GM19351 (cell line): ENCODE data around the gene LRRN4CL.
"Not testable (repeated sequence)": the region's sequence is repeated elsewhere in the genome, so short reads cannot be mapped to it uniquely, and the experiment has no call there.

ENCODE experiments used
- ATAC-seq: cut with Tn5 transposase; IDR thresholded peaks from one replicate; pipeline ENCODE4 v1.9.1; 2021; ENCODE audit warnings: mild to moderate bottlenecking, moderate library complexity; ENCODE audit not compliant: unreplicated experiment

Gene LRRN4CL

DNA sequence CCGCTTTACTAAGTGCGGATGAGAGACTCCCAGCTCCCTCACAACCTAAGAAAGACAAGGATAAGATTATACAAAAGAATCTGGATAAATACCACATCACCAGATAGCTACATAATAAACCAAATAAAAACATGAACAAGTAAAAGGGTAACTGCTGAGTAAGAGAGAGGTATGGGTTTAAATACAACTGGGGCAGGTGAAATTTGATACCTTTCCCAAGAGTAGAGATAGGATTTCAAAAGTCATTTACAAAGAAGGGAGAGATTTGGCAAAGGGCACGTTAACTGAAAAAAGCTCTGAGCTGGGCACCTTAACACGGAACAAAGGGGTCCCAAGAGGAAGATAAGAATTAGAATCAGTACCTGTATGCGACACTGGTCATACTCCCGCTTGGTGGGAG lies 12.2 kb downstream of the LRRN4CL start:
- no peak for ATAC-seq

DNA sequence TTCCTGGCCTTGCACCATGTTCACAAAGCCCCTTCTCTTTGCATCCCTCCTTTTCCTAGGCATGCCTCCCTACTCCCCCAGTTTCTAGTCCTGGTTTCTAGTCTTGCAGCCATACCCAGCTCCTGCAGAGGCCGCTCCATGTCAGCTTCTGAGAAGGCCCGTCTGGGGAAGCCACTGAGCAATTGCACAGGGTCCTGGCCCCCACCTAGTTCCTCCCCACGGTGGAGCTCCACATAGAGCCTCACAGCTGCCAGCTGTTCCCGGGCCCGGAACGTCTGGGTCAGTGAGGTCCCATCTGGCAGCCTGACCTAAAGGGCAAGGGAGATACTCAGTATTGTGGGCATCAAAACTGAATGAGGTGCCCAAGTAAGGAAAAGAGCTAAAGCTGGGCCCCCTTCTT lies 12.6 kb downstream of the LRRN4CL start:
- ATAC-seq, result no peak

DNA sequence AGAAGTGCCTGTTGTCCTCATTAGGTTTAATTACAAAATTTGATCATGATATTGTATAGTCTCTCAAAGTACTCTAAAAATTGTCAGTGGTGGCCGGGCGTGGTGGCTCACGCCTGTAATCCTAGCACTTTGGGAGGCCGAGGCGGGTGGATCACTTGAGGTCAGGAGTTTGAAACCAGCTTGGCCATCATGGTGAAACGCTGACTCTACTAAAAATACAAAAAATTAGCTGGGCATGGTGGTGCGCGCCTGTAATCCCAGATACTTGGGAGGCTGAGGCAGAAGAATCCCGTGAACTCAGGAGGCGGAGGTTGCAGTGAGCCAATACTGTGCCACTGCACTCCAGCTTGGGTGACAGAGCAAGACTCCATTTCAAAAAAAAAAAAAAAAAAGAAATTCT lies 13.9 kb downstream of the LRRN4CL start:
- ATAC-seq, result not testable (repeated sequence)

DNA sequence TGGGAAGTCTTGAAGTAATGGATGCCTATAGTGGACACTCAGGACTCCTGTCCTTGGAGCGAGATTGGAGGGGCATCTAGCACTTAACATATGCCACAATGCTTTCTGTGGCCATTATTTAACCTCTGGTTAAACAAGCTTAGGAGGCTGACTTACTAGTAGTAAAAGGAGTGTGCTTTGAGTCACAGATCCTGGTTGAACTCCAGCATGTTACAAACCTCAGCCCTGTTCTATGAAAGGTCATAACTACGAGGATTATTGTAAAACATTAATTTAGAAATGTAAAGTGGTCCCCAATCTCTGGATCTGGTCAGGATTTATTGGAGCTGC lies 16.2 kb downstream of the LRRN4CL start:
- ATAC-seq, result no peak

DNA sequence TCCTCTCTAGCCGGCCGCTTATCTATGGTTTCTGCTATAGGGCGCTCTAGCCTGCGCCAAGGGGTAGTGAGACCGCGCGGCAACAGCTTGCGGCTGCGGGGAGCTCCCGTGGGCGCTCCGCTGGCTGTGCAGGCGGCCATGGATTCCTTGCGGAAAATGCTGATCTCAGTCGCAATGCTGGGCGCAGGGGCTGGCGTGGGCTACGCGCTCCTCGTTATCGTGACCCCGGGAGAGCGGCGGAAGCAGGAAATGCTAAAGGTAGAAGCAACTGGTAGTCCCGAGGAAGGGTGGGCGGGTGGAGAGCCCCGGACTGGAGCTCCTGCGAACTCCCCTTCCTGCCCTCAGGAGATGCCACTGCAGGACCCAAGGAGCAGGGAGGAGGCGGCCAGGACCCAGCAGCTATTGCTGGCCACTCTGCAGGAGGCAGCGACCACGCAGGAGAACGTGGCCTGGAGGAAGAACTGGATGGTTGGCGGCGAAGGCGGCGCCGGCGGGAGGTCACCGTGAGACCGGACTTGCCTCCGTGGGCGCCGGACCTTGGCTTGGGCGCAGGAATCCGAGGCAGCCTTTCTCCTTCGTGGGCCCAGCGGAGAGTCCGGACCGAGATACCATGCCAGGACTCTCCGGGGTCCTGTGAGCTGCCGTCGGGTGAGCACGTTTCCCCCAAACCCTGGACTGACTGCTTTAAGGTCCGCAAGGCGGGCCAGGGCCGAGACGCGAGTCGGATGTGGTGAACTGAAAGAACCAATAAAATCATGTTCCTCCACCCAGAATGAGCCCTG lies 17.5 kb downstream of the LRRN4CL start, which contains the start of the genes LBHD1 and UQCC3:
Gene LBHD1, minus strand, starts transcription at position 660 of the 782 bp plus-strand sequence. CDS start 2,236 bp downstream, outside the sequence.
Gene UQCC3, plus strand, starts transcription at position 66 of the 782 bp plus-strand sequence. Its CDS starts 73 bp downstream, at position 139.
- ATAC-seq, result peak; percentile 75

DNA sequence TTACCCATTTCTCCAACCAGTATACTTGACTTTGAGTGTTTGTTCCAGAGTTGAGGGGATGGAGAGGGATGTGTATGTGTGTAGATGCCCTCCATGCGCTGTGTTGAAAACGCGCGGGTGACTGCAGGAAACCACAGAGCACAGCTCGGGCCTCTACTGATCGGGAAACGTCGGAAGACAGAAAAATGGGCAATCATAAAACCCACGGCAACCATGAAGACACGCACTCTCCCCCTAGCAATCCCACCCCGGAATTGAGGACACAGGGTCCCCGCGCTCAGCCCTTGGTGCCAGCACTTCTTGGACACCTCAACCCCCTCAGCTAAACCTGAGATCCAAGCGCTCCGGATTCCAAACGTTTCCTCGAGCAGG lies 18.1 kb downstream of the LRRN4CL start:
- peak; percentile 22 for ATAC-seq

DNA sequence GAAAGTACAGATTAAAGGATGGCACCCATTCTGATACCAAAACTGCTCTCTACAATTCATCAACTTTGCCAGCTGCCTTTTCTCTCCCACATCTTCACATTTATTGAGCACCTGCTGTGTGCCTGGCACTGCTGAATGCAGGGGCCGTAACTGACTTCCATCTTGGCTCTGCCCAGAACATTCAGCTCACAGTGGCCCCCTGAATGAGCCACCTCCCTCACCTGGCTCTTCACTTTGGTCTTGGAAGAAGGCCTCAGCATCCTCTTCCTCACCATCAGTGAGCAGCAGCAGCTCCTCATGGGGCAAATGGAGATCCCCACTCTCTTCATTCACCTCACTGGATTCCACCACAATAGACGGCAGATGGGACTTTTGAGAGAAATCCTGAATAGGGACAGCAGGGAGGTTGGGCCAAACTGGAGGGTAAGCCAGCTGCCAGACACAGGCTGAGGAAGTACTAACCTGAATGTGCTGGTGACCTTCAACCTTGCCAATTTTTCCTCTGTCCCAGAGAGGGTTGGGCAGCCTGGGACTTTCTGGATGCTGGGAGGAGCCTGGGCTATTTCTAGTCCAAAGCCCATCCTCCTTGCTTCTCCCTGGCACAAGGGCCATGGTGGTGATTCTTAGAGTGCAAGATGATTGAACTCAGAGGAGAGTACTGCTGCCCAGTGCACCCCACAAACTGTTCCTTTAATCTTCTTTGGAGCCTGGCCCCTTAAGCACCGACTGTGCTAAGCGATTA lies 19.7 kb downstream of the LRRN4CL start:
- ATAC-seq, result no peak

DNA sequence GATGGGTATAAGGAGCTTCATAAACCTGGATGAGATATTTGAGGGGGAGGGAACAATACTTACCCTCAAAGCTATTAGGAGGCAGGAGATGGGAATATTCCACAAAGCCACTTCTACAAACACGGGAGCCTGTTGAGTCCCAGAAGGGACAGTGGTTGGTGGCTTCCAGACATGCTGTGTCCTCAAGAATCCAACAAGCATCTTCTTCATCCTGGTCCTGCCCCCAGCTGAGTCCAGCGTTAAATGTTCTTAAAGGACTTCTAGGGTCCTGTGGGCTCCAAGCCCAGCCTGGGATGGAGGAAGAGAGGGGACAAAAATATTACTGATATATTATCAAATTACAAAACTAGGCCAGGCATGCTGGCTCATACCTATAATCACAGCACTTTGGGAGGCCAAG lies 21.9 kb downstream of the LRRN4CL start:
- no peak for ATAC-seq

DNA sequence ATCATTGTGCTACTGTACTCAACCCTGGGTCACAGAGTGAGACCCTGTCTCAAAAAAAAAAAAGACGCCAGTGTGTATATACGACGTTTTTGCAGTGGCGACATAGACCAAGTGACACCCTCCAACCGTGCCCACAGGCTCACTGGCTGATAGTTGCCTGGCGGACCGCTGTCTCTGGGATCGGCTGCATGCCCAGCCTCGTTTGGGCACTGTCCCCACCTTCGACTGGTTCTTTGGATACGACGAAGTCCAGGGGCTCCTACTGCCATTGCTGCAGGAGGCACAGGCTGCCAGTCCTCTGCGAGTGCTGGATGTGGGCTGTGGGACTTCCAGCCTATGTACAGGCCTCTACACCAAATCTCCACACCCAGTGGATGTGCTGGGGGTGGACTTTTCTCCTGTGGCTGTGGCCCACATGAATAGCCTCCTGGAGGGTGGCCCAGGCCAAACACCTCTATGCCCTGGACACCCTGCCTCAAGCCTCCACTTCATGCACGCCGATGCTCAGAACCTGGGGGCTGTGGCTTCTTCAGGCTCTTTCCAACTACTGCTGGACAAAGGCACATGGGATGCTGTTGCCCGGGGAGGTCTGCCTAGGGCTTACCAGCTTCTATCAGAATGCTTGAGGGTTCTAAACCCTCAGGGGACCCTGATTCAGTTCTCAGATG lies 22.9 kb downstream of the LRRN4CL start:
- no peak for ATAC-seq

DNA sequence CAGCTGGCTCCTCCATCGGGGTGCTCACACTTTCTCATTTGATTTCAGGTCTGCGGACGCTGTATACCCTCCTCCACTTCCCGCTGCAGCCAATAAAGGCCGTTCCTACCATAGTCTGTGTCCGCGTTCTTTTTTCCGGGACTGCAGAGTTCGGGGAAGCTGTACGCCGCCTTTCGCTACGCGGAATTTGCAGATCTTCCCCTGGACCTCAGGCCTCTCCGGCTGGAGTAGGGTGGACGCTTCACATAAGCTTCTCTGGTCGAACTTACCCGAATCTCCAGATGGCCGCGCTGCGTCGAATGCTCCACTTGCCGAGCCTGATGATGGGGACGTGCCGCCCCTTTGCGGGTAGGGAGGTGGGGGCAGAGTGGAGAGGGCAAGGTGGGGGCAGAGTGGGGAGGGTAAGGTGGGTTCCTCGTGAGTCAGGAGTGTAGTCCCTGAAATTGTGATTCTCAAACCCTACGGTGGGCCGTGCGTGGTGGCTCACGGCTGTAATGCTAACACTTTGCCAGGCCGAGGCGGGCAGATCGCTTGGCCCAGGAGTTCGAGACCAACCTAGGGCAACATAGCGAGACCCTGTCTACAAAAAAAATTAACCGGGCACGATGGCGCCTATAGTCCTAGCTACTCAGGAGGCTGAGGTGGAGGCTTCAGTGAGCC lies 23.6 kb downstream of the LRRN4CL start:
- ATAC-seq, result peak; percentile 17

DNA sequence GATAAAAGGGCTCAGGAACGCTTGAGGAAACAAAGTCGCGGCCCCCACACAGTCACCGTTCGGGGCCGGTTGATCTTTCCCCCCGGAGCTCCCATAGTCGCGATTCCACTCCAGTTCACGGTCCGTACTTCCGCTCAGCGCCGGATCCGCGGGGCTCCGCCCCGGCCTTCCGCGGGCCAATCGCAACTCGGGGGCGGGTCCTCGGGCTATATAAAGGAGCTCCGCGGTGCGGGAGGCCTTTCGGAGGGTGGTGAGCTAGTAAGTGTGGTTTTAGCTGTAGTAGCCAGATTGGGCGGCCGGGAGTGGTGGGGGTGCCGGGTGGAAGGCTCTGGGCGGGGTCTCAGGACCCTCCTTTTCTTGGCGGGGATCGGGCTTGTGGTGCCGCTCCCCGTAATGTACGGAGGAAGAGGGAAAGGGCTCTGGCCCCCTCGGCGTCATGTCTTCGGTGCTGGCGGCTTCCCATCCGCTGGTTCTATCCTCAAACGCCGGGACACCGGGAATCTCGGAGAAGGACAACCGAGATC lies 24.2 kb downstream of the LRRN4CL start, which contains the start of the genes C11orf98 and CSKMT:
Gene C11orf98, minus strand, starts transcription at position 136 of the 524 bp plus-strand sequence. Its CDS starts 41 bp downstream, at position 95.
Gene CSKMT, plus strand, starts transcription at position 238 of the 524 bp plus-strand sequence. CDS start 568 bp downstream, outside the sequence.
- peak; percentile 82 for ATAC-seq

DNA sequence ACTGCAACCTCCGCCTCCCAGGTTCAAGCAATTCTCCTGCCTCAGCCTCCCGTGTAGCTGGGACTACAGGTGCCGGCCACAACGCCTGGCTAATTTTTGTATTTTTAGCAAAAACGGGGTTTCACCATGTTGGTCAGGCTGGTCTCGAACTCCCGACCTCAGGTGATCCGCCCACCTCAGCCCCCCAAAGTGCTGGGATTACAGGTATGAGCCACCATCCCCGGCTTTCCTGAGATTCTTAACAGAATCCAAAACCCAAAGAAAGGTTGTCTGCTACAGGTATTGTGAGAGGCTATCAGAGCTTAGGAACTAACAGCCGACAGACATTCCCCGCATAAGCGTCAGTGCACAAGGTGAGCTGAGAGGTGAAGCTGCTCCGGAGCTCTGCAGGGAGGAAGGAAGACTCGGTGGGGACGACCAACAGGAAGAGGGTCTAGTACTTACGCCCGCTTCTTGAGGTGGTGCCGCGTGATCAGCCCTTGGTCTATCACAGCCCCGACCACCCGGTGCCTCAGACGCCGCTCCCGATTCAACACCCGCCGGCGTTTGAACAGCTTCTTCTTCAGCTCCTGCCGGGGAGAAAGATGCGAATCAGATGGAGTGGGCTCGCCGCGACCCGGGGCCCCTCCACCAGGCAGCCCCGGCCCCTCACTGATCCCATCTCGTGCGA lies 24.8 kb downstream of the LRRN4CL start:
- ATAC-seq, result peak; percentile 34

DNA sequence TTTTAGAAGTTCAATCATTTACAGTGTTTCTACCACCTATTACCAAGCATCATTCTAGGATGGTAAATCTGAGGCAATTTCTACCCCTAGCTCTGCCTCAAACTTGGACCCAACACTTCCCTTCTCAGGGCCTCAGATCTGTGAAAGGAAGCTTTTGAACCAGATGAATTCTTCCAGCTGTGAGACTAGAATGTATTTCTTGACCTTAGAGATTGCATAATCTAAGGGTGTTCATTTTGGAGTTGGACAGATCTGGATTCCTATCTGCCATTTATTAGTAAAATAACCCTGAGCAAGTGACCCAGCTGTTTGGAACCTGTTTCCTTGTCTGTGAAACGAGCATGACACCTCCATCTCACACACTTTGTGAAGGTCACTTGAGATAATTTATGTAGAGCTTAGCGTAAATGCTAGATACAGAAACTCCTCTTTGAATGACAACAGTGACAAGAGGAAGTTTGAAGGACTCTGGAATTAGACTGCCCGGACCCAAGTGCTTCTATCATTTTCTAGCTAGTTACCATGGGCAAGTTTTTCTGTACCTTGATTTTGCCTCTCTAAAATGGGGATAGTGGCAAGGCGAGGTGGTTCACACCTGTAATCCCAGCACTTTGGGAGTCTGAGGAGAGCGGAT lies 32.4 kb downstream of the LRRN4CL start:
- ATAC-seq, result no peak

DNA sequence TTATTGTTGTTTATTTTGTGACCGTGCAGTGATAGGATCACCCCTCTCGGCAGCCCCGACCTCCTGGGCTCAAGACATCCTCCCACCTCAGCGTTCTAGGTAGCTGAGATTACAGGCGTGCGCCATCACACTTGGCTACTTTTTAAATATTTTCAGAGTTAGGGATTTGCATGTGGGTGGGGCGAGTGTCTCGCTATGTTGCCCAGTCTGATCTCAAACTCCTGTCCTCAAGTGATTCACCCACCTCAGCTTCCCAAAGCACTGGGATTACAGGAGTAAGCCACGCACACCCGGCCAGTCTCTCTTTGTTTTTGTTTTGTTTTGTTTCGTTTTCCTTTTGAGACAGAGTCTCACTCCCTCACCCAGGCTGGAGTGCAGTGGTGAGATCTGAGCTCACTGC lies 35.0 kb downstream of the LRRN4CL start:
- no peak for ATAC-seq

DNA sequence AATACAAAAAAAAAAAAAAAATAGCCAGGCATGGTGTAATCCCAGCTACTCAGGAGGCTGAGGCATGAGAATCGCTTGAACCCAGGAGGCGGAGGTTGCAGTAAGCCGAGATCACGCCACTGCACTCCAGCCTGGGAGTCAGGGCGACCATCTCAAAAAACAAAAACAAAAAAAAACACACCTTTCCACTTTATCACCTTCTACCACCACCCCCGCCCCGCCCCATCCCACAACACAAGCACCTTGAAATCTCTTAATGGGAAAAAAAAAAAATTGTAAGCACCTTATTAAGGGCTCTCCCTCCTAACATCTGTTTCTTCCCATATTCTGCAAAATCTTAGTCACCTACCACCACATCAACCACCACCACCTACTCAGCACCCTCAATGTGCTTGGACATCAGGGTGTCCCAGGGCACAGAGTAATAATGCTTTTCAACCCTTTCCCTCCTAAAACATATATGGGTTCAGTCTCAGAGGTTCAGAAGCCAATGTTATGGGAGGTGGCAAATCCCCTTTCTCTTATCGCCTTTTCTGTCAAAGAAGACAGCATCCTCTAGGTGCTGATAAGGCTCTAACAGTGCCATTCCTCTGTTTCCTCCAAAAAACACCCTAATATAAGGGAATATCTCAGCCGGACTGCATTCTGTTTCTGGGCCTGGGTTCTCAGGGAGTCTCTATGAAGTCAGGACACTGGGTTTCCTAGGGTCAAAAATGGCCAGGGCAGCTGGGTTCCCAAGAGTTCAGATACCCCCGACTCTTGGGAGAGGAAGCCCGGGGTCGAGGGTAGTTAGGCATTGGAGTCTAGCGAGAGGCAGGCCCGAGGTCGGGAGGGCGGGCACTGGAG lies 36.9 kb downstream of the LRRN4CL start:
- no peak for ATAC-seq

DNA sequence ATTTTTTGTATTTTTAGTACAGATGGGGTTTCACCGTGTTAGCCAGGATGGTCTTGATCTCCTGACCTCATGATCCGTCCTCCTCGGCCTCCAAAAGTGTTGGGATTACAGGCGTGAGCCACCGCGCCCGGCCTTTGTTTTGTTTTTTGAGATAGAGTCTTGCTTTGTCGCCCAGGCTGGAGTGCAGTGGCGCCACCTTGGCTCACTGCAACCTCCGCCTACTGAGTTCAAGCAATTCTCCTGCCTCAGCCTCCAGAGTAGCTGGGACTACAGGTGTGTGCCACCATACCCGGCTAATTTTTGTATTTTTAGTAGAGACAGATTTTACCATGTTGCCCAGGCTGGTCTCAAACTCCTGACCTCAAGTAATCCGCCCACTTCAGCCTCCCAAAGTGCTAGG lies 39.0 kb downstream of the LRRN4CL start:
- not testable (repeated sequence) for ATAC-seq

DNA sequence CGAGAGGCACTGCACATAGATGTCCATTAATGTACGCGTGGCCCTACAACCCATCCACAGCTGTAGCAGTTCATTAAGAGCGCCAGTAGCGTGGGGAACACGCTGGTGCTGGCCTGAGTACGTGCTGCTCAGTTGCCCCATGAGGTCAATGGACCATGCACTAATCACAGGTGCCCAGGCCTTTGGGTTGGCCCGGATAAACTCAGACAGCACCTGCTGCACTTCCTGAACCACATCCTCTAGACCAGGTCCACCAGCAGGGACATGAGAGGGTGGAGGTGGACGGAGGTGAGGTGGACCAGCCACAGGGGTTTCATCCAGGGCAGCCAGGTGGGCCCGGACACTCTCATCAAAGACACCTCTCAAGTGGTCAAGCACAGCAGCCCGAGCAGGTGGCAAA lies 39.8 kb downstream of the LRRN4CL start:
- no peak for ATAC-seq

DNA sequence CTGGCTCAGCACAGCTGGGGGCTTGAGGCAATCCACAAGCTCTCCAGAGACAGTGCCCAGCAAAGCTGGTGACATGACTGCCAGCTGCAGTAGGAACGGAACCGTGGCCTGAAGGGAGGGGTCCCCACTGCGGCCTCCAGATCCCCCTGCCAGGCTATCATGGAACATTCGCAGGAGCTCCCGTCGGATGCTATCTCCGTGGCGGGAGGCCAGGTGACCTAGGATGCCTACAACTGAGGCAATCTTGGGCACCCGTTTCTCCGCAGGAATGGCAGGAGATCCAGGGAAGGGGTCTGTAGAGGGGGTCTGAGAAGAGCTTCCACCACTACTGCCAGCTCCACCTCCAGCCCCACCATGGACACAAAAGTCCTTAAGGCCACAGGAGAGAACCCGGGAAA lies 40.4 kb downstream of the LRRN4CL start:
- no peak for ATAC-seq
